HEK293 (cell line): ENCODE data around the gene TESK2.

ENCODE experiments used
- BCL11B ChIP-seq: fragments of 450-650 bp; formaldehyde crosslinking; IDR thresholded peaks from 2 replicates; pipeline ENCODE4 v1.5.1; 2016; ENCODE audit warnings: low read depth, missing biosample characterization, missing genetic modification characterization
- EGR2 ChIP-seq: fragments of 450-650 bp; formaldehyde crosslinking; IDR thresholded peaks from 2 replicates; pipeline ENCODE4 v1.5.1; 2016; ENCODE audit warnings: low read depth, missing biosample characterization, missing genetic modification characterization
- KLF10 ChIP-seq: fragments of 450-650 bp; IDR thresholded peaks from 2 replicates; pipeline ENCODE4 v1.5.1; 2018; ENCODE audit warnings: missing biosample characterization, mild to moderate bottlenecking, missing genetic modification characterization
- SP3 ChIP-seq: fragments of 450-650 bp; formaldehyde crosslinking; IDR thresholded peaks from 2 replicates; pipeline ENCODE4 v1.5.1; 2016; ENCODE audit warnings: missing biosample characterization, missing genetic modification characterization
- ZBTB20 ChIP-seq: fragments of 450-650 bp; formaldehyde crosslinking; IDR thresholded peaks from 2 replicates; pipeline ENCODE4 v1.5.1; 2016; ENCODE audit warnings: missing biosample characterization, missing genetic modification characterization
- ZBTB48 ChIP-seq: fragments of 450-650 bp; formaldehyde crosslinking; IDR thresholded peaks from 2 replicates; pipeline ENCODE4 v1.5.1; 2016; ENCODE audit warnings: missing biosample characterization, missing genetic modification characterization
- ZBTB7A ChIP-seq: fragments of 450-650 bp; formaldehyde crosslinking; IDR thresholded peaks from 2 replicates; pipeline ENCODE4 v1.5.1; 2016; ENCODE audit warnings: low read depth, missing biosample characterization, missing genetic modification characterization
- ZBTB8A ChIP-seq: fragments of 450-650 bp; formaldehyde crosslinking; IDR thresholded peaks from 2 replicates; pipeline ENCODE4 v1.5.1; 2016; ENCODE audit warnings: missing biosample characterization, missing genetic modification characterization
- ZEB2 ChIP-seq: fragments of 450-650 bp; formaldehyde crosslinking; IDR thresholded peaks from 2 replicates; pipeline ENCODE4 v1.5.1; 2016; ENCODE audit warnings: missing biosample characterization, missing genetic modification characterization
- ZFHX2 ChIP-seq: fragments of 450-650 bp; formaldehyde crosslinking; conservative IDR thresholded peaks from 2 replicates; pipeline ENCODE4 v1.5.1; 2016; ENCODE audit warnings: missing biosample characterization, missing genetic modification characterization
- ZFP37 ChIP-seq: fragments of 450-650 bp; formaldehyde crosslinking; IDR thresholded peaks from 2 replicates; pipeline ENCODE4 v1.5.1; 2016; ENCODE audit warnings: missing biosample characterization, missing genetic modification characterization
- ZIC2 ChIP-seq: fragments of 450-650 bp; formaldehyde crosslinking; IDR thresholded peaks from 2 replicates; pipeline ENCODE4 v1.5.1; 2016; ENCODE audit warnings: missing biosample characterization, missing genetic modification characterization
- ZNF2 ChIP-seq: fragments of 450-650 bp; formaldehyde crosslinking; IDR thresholded peaks from 2 replicates; pipeline ENCODE4 v1.5.1; 2016; ENCODE audit warnings: missing biosample characterization, missing genetic modification characterization
- ZNF223 ChIP-seq: fragments of 450-650 bp; formaldehyde crosslinking; IDR thresholded peaks from 2 replicates; pipeline ENCODE4 v1.5.1; 2016; ENCODE audit warnings: missing biosample characterization, missing genetic modification characterization
- ZNF274 ChIP-seq, 2 experiments: fragments of 200-500 bp in 1 of 2; fragments of 450-650 bp in 1 of 2; sonication (Bioruptor generic) in 1 of 2; formaldehyde crosslinking in 1 of 2; IDR thresholded peaks; 2 replicates each; pipeline versions ENCODE4 v1.5.1 to v1.6.1; 2014 to 2016; ENCODE audit warnings: borderline replicate concordance in 1 of 2, inconsistent platforms in 1 of 2, low read length in 1 of 2, missing biosample characterization in 1 of 2, missing genetic modification characterization in 1 of 2
- ZNF302 ChIP-seq: fragments of 450-650 bp; formaldehyde crosslinking; IDR thresholded peaks from 2 replicates; pipeline ENCODE4 v1.5.1; 2016; ENCODE audit warnings: missing biosample characterization, missing genetic modification characterization, low read depth
- ZNF501 ChIP-seq: fragments of 450-650 bp; formaldehyde crosslinking; IDR thresholded peaks from 2 replicates; pipeline ENCODE4 v1.5.1; 2016; ENCODE audit warnings: missing biosample characterization, missing genetic modification characterization
- ZSCAN30 ChIP-seq: fragments of 450-650 bp; IDR thresholded peaks from 2 replicates; pipeline ENCODE4 v1.5.1; 2018; ENCODE audit warnings: missing biosample characterization, mild to moderate bottlenecking, missing genetic modification characterization, moderate library complexity
- TF ChIP-seq, protein P1 (sequence below): fragments of 450-650 bp; formaldehyde crosslinking; IDR thresholded peaks from 2 replicates; pipeline ENCODE4 v1.5.1; 2016; ENCODE audit warnings: missing biosample characterization, missing genetic modification characterization
- TF ChIP-seq, protein P2 (sequence below): fragments of 450-650 bp; formaldehyde crosslinking; IDR thresholded peaks from 2 replicates; pipeline ENCODE4 v1.5.1; 2016; ENCODE audit warnings: missing biosample characterization, missing genetic modification characterization
- TF ChIP-seq, protein P3 (sequence below): fragments of 450-650 bp; formaldehyde crosslinking; IDR thresholded peaks from 2 replicates; pipeline ENCODE4 v1.5.1; 2016; ENCODE audit warnings: missing biosample characterization, missing genetic modification characterization
- TF ChIP-seq, protein P4 (sequence below): fragments of 450-650 bp; IDR thresholded peaks from 2 replicates; pipeline ENCODE4 v1.5.1; 2018; ENCODE audit warnings: missing biosample characterization, mild to moderate bottlenecking, missing genetic modification characterization
- TF ChIP-seq, protein P5 (sequence below): fragments of 450-650 bp; formaldehyde crosslinking; conservative IDR thresholded peaks from 2 replicates; pipeline ENCODE4 v1.5.1; 2016; ENCODE audit warnings: low read depth, missing biosample characterization, missing genetic modification characterization
- TF ChIP-seq, protein P6 (sequence below): fragments of 450-650 bp; formaldehyde crosslinking; IDR thresholded peaks from 2 replicates; pipeline ENCODE4 v1.5.1; 2017; ENCODE audit warnings: missing biosample characterization, missing genetic modification characterization

The TESK2 gene

DNA sequence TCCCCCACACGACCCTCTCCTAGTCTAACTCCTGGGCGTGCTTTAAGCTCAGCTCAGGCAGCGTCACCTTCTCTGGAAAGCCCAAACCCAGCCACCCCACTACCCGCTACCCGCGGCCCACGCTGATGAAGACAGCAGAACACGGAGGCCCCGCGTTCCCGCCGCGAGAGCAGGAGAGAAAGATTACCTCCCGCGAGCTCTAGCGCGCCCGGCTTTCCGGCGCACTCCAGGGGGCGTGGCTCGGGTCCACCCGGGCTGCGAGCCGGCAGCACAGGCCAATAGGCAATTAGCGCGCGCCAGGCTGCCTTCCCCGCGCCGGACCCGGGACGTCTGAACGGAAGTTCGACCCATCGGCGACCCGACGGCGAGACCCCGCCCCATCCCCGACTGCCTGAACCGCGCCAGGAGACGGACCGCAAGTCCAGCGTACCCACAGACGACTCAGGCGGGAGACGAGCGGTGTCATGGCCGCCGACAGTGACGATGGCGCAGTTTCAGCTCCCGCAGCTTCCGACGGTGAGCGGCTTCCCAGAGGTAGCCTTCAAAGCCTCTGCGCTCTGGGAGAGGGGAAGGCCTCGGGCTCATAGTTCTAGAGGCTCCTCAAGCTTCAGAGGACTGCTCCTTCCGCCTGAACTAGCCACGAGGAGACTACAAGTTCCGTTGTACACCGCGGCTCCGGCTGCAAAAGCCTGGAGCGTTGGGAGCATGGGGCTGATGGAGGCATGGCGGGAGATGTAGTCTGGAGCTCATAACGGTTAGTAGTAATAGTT, 151.0 kb downstream of the TESK2 start, which contains the start of the genes MUTYH and TOE1 (continued):
- TF ChIP-seq, protein P1, sequence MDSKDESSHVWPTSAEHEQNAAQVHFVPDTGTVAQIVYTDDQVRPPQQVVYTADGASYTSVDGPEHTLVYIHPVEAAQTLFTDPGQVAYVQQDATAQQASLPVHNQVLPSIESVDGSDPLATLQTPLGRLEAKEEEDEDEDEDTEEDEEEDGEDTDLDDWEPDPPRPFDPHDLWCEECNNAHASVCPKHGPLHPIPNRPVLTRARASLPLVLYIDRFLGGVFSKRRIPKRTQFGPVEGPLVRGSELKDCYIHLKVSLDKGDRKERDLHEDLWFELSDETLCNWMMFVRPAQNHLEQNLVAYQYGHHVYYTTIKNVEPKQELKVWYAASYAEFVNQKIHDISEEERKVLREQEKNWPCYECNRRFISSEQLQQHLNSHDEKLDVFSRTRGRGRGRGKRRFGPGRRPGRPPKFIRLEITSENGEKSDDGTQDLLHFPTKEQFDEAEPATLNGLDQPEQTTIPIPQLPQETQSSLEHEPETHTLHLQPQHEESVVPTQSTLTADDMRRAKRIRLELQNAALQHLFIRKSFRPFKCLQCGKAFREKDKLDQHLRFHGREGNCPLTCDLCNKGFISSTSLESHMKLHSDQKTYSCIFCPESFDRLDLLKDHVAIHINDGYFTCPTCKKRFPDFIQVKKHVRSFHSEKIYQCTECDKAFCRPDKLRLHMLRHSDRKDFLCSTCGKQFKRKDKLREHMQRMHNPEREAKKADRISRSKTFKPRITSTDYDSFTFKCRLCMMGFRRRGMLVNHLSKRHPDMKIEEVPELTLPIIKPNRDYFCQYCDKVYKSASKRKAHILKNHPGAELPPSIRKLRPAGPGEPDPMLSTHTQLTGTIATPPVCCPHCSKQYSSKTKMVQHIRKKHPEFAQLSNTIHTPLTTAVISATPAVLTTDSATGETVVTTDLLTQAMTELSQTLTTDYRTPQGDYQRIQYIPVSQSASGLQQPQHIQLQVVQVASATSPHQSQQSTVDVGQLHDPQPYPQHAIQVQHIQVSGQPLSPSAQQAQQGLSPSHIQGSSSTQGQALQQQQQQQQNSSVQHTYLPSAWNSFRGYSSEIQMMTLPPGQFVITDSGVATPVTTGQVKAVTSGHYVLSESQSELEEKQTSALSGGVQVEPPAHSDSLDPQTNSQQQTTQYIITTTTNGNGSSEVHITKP (tag by site-specific recombination) = peak; percentile 71
- TF ChIP-seq, protein P2, sequence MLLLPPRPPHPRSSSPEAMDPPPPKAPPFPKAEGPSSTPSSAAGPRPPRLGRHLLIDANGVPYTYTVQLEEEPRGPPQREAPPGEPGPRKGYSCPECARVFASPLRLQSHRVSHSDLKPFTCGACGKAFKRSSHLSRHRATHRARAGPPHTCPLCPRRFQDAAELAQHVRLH (tag by site-specific recombination) = peak; percentile 87
- TF ChIP-seq ZNF274 (IDR thresholded peaks at IDR 0.05; ENCODE audit: low read length) = no peak
- no peak for TF ChIP-seq ZNF274 (tag by site-specific recombination; IDR thresholded peaks at IDR 0.05; ENCODE audit: borderline replicate concordance)
- TF ChIP-seq, protein P3, sequence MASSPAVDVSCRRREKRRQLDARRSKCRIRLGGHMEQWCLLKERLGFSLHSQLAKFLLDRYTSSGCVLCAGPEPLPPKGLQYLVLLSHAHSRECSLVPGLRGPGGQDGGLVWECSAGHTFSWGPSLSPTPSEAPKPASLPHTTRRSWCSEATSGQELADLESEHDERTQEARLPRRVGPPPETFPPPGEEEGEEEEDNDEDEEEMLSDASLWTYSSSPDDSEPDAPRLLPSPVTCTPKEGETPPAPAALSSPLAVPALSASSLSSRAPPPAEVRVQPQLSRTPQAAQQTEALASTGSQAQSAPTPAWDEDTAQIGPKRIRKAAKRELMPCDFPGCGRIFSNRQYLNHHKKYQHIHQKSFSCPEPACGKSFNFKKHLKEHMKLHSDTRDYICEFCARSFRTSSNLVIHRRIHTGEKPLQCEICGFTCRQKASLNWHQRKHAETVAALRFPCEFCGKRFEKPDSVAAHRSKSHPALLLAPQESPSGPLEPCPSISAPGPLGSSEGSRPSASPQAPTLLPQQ = peak; percentile 65
- TF ChIP-seq, protein P4, sequence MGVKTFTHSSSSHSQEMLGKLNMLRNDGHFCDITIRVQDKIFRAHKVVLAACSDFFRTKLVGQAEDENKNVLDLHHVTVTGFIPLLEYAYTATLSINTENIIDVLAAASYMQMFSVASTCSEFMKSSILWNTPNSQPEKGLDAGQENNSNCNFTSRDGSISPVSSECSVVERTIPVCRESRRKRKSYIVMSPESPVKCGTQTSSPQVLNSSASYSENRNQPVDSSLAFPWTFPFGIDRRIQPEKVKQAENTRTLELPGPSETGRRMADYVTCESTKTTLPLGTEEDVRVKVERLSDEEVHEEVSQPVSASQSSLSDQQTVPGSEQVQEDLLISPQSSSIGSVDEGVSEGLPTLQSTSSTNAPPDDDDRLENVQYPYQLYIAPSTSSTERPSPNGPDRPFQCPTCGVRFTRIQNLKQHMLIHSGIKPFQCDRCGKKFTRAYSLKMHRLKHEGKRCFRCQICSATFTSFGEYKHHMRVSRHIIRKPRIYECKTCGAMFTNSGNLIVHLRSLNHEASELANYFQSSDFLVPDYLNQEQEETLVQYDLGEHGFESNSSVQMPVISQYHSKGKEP (tag by site-specific recombination) = peak; percentile 20; the same call in 1 of the 2 replicates
- TF ChIP-seq, protein P5, sequence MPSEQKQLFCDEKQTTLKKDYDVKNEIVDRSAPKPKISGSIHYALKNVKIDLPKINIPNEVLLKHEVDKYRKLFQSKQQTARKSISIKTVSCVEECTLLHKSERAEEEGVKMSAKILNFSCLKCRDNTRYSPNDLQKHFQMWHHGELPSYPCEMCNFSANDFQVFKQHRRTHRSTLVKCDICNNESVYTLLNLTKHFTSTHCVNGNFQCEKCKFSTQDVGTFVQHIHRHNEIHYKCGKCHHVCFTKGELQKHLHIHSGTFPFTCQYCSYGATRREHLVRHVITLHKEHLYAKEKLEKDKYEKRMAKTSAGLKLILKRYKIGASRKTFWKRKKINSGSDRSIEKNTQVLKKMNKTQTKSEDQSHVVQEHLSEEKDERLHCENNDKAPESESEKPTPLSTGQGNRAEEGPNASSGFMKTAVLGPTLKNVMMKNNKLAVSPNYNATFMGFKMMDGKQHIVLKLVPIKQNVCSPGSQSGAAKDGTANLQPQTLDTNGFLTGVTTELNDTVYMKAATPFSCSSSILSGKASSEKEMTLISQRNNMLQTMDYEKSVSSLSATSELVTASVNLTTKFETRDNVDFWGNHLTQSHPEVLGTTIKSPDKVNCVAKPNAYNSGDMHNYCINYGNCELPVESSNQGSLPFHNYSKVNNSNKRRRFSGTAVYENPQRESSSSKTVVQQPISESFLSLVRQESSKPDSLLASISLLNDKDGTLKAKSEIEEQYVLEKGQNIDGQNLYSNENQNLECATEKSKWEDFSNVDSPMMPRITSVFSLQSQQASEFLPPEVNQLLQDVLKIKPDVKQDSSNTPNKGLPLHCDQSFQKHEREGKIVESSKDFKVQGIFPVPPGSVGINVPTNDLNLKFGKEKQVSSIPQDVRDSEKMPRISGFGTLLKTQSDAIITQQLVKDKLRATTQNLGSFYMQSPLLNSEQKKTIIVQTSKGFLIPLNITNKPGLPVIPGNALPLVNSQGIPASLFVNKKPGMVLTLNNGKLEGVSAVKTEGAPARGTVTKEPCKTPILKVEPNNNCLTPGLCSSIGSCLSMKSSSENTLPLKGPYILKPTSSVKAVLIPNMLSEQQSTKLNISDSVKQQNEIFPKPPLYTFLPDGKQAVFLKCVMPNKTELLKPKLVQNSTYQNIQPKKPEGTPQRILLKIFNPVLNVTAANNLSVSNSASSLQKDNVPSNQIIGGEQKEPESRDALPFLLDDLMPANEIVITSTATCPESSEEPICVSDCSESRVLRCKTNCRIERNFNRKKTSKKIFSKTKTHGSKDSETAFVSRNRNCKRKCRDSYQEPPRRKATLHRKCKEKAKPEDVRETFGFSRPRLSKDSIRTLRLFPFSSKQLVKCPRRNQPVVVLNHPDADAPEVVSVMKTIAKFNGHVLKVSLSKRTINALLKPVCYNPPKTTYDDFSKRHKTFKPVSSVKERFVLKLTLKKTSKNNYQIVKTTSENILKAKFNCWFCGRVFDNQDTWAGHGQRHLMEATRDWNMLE (tag by site-specific recombination) = 0 out of 2 replicates have a peak, but pooled peaks have one; percentile 19
- peak; percentile 53; the same call in 1 of the 2 replicates for TF ChIP-seq ZNF2 (tag by site-specific recombination)
- TF ChIP-seq ZFP37 (tag by site-specific recombination) = peak; percentile 78; the same call in 1 of the 2 replicates
- no peak for TF ChIP-seq ZNF302 (tag by site-specific recombination)
- peak; percentile 79 for TF ChIP-seq ZBTB8A
- TF ChIP-seq, protein P6, sequence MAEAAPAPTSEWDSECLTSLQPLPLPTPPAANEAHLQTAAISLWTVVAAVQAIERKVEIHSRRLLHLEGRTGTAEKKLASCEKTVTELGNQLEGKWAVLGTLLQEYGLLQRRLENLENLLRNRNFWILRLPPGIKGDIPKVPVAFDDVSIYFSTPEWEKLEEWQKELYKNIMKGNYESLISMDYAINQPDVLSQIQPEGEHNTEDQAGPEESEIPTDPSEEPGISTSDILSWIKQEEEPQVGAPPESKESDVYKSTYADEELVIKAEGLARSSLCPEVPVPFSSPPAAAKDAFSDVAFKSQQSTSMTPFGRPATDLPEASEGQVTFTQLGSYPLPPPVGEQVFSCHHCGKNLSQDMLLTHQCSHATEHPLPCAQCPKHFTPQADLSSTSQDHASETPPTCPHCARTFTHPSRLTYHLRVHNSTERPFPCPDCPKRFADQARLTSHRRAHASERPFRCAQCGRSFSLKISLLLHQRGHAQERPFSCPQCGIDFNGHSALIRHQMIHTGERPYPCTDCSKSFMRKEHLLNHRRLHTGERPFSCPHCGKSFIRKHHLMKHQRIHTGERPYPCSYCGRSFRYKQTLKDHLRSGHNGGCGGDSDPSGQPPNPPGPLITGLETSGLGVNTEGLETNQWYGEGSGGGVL = peak; percentile 34
- TF ChIP-seq SP3 (tag by site-specific recombination) = peak; percentile 84
- no peak for TF ChIP-seq BCL11B (tag by site-specific recombination)
- peak; percentile 99 for TF ChIP-seq ZIC2
- peak; percentile 96 for TF ChIP-seq ZNF501 (tag by site-specific recombination)
- peak; percentile 25; the same call in 1 of the 2 replicates for TF ChIP-seq KLF10 (tag by site-specific recombination)
- peak; percentile 63; the same call in 1 of the 2 replicates for TF ChIP-seq ZSCAN30 (tag by site-specific recombination)
- peak; percentile 81 for TF ChIP-seq EGR2 (tag by site-specific recombination)
- peak; percentile 97 for TF ChIP-seq ZBTB20 (tag by site-specific recombination)
- TF ChIP-seq ZEB2 (tag by site-specific recombination) = peak; percentile 92
- TF ChIP-seq ZBTB7A = peak; percentile 14; the same call in 1 of the 2 replicates
- TF ChIP-seq ZNF223 (tag by site-specific recombination) = 0 out of 2 replicates have a peak, but pooled peaks have one; percentile 35
- TF ChIP-seq ZBTB48 = no peak
- peak; percentile 88 for TF ChIP-seq ZFHX2 (tag by site-specific recombination)
